HepG2 (cell line): Measurements from ENCODE around the gene SLC41A1. TPM values are rescaled to one million over a fixed set of nuclear protein-coding genes. Genes with fewer than 3 reads are reported as not detected.

Experiments used
- ATAC-seq: fragments of 200-7000 bp; cut with Tn5 transposase; 3 replicates; pipeline ENCODE4 v1.9.1; 2020; ENCODE audit warnings: mild to moderate bottlenecking, moderate library complexity
- BruUV-seq: library from RNA; stranded (reverse); fragments of 400-500 nt; replicated peaks from 2 replicates; lab custom pipeline; 2021; lab: Mats Ljungman, UMichigan
- CTCF ChIA-PET: fragments of 300-600 bp; formaldehyde crosslinking; extraction: SDS; loops from one replicate; lab custom pipeline; 2021; ENCODE audit warnings: low total read pairs, inconsistent platforms, low intra/inter-chr PET ratio; lab: Yijun Ruan, JAX
- POLR2A ChIA-PET: fragments of 350-600 bp; sonication (Branson Sonifier 250); formaldehyde crosslinking; loops from one replicate; lab custom pipeline; 2020; ENCODE audit warnings: antibody characterized with exemption, inconsistent platforms; lab: Yijun Ruan, JAX
- DNase-seq: peaks from one replicate; pipeline ENCODE4 v3.0.0-alpha.2; 2015; ENCODE audit warnings: low spot score
- FAIRE-seq: peaks from 3 replicates; lab custom pipeline; 2011; peaks lifted over from hg19 to GRCh38; lab: Jason Lieb, UNC
- H2AFZ ChIP-seq: one replicate; pipeline ENCODE4 v1.6.1; 2011; ENCODE audit warnings: low read length, inconsistent platforms
- H3K27ac ChIP-seq: fragments of 300-600 bp; 3 replicates; pipeline ENCODE4 v1.8.0; 2011; ENCODE audit warnings: mixed run types, mild to moderate bottlenecking, mixed read lengths, low read length, inconsistent platforms; ENCODE audit not compliant: insufficient read depth; ENCODE audit errors: extremely low read length
- H3K27me3 ChIP-seq, 2 experiments: fragments of 200-600 bp in 1 of 2; 2 replicates in 1 of 2; 3 replicates in 1 of 2; pipeline versions ENCODE4 v1.6.0 to v1.8.0; 2011; ENCODE audit warnings: low read length in 2 of 2, mild to moderate bottlenecking in 2 of 2, moderate library complexity in 2 of 2, inconsistent platforms in 1 of 2; ENCODE audit not compliant: insufficient read depth in 2 of 2, control insufficient read depth in 1 of 2
- H3K36me3 ChIP-seq, 2 experiments: fragments of 200-600 bp in 1 of 2; replicated peaks in 1 of 2; 2 replicates in 1 of 2; 3 replicates in 1 of 2; pipeline versions ENCODE4 v1.5.1 to v1.8.0; 2011; ENCODE audit warnings: low read length in 2 of 2, inconsistent platforms in 1 of 2; ENCODE audit not compliant: insufficient read depth in 2 of 2, control insufficient read depth in 1 of 2
- H3K4me1 ChIP-seq: 2 replicates; pipeline ENCODE4 v1.5.1; 2012; ENCODE audit warnings: low read length, inconsistent platforms; ENCODE audit not compliant: insufficient read depth
- H3K4me2 ChIP-seq: 2 replicates; pipeline ENCODE4 v1.6.0; 2011; ENCODE audit warnings: low read depth, low read length, inconsistent platforms
- H3K4me3 ChIP-seq, 3 experiments: fragments of 200-600 bp in 1 of 3; sonication (generic), shearing (Covaris generic) in 1 of 3; replicated peaks in 1 of 3; 2 replicates each; pipeline ENCODE4 v1.5.1; 2011 to 2016; ENCODE audit warnings: low read length in 3 of 3, inconsistent platforms in 2 of 3, low read depth in 2 of 3, mild to moderate bottlenecking in 2 of 3, control low read depth in 1 of 3, mixed read lengths in 1 of 3; ENCODE audit not compliant: insufficient read depth in 1 of 3
- H3K79me2 ChIP-seq: one replicate; pipeline ENCODE4 v1.6.1; 2011; ENCODE audit warnings: low read length, inconsistent platforms; ENCODE audit not compliant: insufficient read depth
- H3K9ac ChIP-seq: 2 replicates; pipeline ENCODE4 v1.6.0; 2011; ENCODE audit warnings: mild to moderate bottlenecking, low read depth, low read length, inconsistent platforms; ENCODE audit not compliant: insufficient read depth
- H3K9me3 ChIP-seq: 2 replicates; pipeline ENCODE4 v1.5.1; 2012; ENCODE audit warnings: mild to moderate bottlenecking, low read length
- H4K20me1 ChIP-seq: 2 replicates; pipeline ENCODE4 v1.6.0; 2011; ENCODE audit warnings: inconsistent platforms, mild to moderate bottlenecking, low read length, moderate library complexity; ENCODE audit not compliant: insufficient read depth
- CEBPZ ChIP-seq: IDR thresholded peaks from 2 replicates; pipeline ENCODE4 v1.6.1; 2012; ENCODE audit warnings: low read length, improper control_type of control experiment
- CHD2 ChIP-seq: IDR thresholded peaks from 2 replicates; pipeline ENCODE4 v1.6.1; 2011; ENCODE audit warnings: low read depth, low read length, improper control_type of control experiment
- HOMEZ ChIP-seq: IDR thresholded peaks from 2 replicates; pipeline ENCODE4 v1.6.1; 2016; ENCODE audit warnings: low read depth
- MAFF ChIP-seq: IDR thresholded peaks from 2 replicates; pipeline ENCODE4 v1.6.1; 2011; ENCODE audit warnings: low read depth, low read length, improper control_type of control experiment
- SKI ChIP-seq: fragments of 450-650 bp; IDR thresholded peaks from one replicate; pipeline ENCODE4 v1.6.1; 2018; ENCODE audit warnings: mild to moderate bottlenecking; ENCODE audit not compliant: partially characterized antibody
- TEAD2 ChIP-seq: sonication (generic); formaldehyde crosslinking; IDR thresholded peaks from 2 replicates; pipeline ENCODE4 v1.9.0; 2021; ENCODE audit warnings: missing genetic modification reagents
- TRAFD1 ChIP-seq: sonication (generic); formaldehyde crosslinking; IDR thresholded peaks from 2 replicates; pipeline ENCODE4 v1.5.1; 2020; ENCODE audit warnings: missing genetic modification reagents, mild to moderate bottlenecking, borderline replicate concordance
- ZBTB8A ChIP-seq: sonication (generic); formaldehyde crosslinking; IDR thresholded peaks from 2 replicates; pipeline ENCODE4 v1.4.0; 2020; ENCODE audit warnings: mild to moderate bottlenecking, low read depth, missing genetic modification reagents, borderline replicate concordance
- ZHX1 ChIP-seq: sonication (generic); formaldehyde crosslinking; IDR thresholded peaks from 2 replicates; pipeline ENCODE4 v1.8.1; 2022; ENCODE audit warnings: low read depth, mild to moderate bottlenecking, missing genetic modification reagents
- ZKSCAN1 ChIP-seq: fragments of 150-350 bp; IDR thresholded peaks from 2 replicates; pipeline ENCODE4 v1.6.1; 2014; ENCODE audit warnings: low read length
- ZNF20 ChIP-seq: sonication (generic); formaldehyde crosslinking; IDR thresholded peaks from 2 replicates; pipeline ENCODE4 v1.4.0; 2020; ENCODE audit warnings: mild to moderate bottlenecking, moderate library complexity, missing genetic modification reagents
- ZNF30 ChIP-seq: sonication (generic); formaldehyde crosslinking; IDR thresholded peaks from 2 replicates; pipeline ENCODE4 v1.5.0; 2020; ENCODE audit warnings: mild to moderate bottlenecking, missing genetic modification reagents
- ZNF558 ChIP-seq: sonication (generic); formaldehyde crosslinking; IDR thresholded peaks from 2 replicates; pipeline ENCODE4 v1.9.0; 2022; ENCODE audit warnings: mild to moderate bottlenecking, missing genetic modification reagents, borderline replicate concordance
- ZNF841 ChIP-seq: sonication (generic); formaldehyde crosslinking; IDR thresholded peaks from 2 replicates; pipeline ENCODE4 v1.8.1; 2023; ENCODE audit warnings: missing genetic modification reagents, borderline replicate concordance
- WGBS: methylation state at CpG from one replicate; pipeline ENCODE4 v1.1.6; 2017; ENCODE audit warnings: low lambda C conversion rate; 5-methylcytosine and 5-hydroxymethylcytosine counted together
- in situ Hi-C: cut with HindIII; loops from 2 replicates; pipeline ENCODE4 v1.10.0; 2017; ENCODE audit warnings: low pct_unique_long_range_greater_than_20kb; ENCODE audit not compliant: extremely low pct_ligation_motif_present
- intact Hi-C: fragments of 100-400 bp; cut with micrococcal nuclease; formaldehyde crosslinking; loops from one replicate; pipeline ENCODE4 v1.10.0; 2022; ENCODE audit not compliant: unreplicated experiment
- polyA plus RNA-seq, 8 experiments: library from polyadenylated mRNA; depleted of rRNA in 3 of 8; stranded (reverse) in 7 of 8; unstranded in 1 of 8; fragments of >200 nt; fragmentation: Illumina TruSeq in 4 of 8; extraction: Trizol in 4 of 8; gene quantifications; 2 replicates each; pipeline versions ENCODE4 v1.2.1 to v1.2.3, GENCODE V29; 2011 to 2016; ENCODE audit warnings: low read depth in 4 of 8, missing spikeins in 1 of 8, mixed read lengths in 1 of 8; ENCODE audit not compliant: insufficient read depth in 1 of 8
- total RNA-seq, 5 experiments: library from RNA; depleted of rRNA; stranded (reverse); fragments of >200 nt; fragmentation: Illumina TruSeq; extraction: Trizol; gene quantifications; 2 replicates each; pipeline ENCODE4 v1.2.3, GENCODE V29; 2016; ENCODE audit warnings: low read depth in 1 of 5

Gene SLC41A1
- total and polyA plus RNA-seq, 2 of the 13 experiments (the other 11 are each of a cell fraction or from before 2014, with no cell fraction given), result 2.2 to 4.6 TPM

- TF ChIP-seq MAFF (peak; percentile 34; the same call in 1 of the 2 replicates), ZNF30 (CRISPR knock-in tag) (no peak)
Observed at GRCh38 chr1:205809942-205810345, 3.1 kb downstream of the SLC41A1 start (continued).

GRCh38 chr1:205809469-205809868 is 3.5 kb downstream of the SLC41A1 start:
- Histone ChIP-seq H3K36me3 (no peaks in the 10 kb centered on the region), H2AFZ (no peak overlapping the region), H3K9me3 (no peaks in the 10 kb centered on the region), H3K4me2 (no peak overlapping the region), H3K27ac (no peak overlapping the region), H3K9ac (no peak overlapping the region), H3K4me3 (no peak overlapping the region), H3K4me1 (peaks cover 29% of the 10 kb centered on the region), H3K79me2 (no peaks in the 10 kb centered on the region), H3K27me3 (peaks cover 5 to 18% of the 10 kb centered on the region in 2 experiments; a peak in 4 of 5 replicates), H4K20me1 (no peaks in the 10 kb centered on the region)
- DNase-seq (no peak), FAIRE-seq (no peak), ATAC-seq (no peak)
- CTCF ChIA-PET, result no interaction called here
- BruUV-seq, result no TSS peak
- whole genome bisulfite sequencing, result 31% methylated on average over 3 of the region's 3 CpGs
- POLR2A ChIA-PET, result no interaction called here
- in situ Hi-C loops, result no loop called here
- intact Hi-C loops, result loop anchor here (10.0 kb wide), 1 partner anchor 55 kb away; no protein-coding TSS in a partner anchor
- TF ChIP-seq TEAD2 (CRISPR knock-in tag) (no peak), SKI (no peak), CEBPZ (no peak), ZNF841 (CRISPR knock-in tag) (no peak), TRAFD1 (CRISPR knock-in tag) (no peak), ZBTB8A (CRISPR knock-in tag) (no peak), ZNF558 (no peak), ZNF20 (CRISPR knock-in tag) (no peak), CHD2 (no peak), HOMEZ (CRISPR knock-in tag) (no peak), ZKSCAN1 (no peak), ZHX1 (CRISPR knock-in tag) (no peak)
